GM06990 (cell line): ENCODE results near the gene TMEM229B.

Experiments
- DNase-seq: peaks from one replicate; pipeline ENCODE4 v3.0.0-alpha.2; 2011; ENCODE audit not compliant: insufficient read length; ENCODE audit errors: extremely low read depth
- H3K27me3 ChIP-seq: replicated peaks from 2 replicates; pipeline ENCODE4 v1.6.0; 2011; ENCODE audit warnings: low read length; ENCODE audit not compliant: control insufficient read depth, insufficient read depth
- H3K36me3 ChIP-seq: 2 replicates; pipeline ENCODE4 v1.5.1; 2011; ENCODE audit warnings: low read length; ENCODE audit not compliant: control insufficient read depth, insufficient read depth
- H3K4me3 ChIP-seq: replicated peaks from 2 replicates; pipeline ENCODE4 v1.5.1; 2011; ENCODE audit warnings: low read depth, mild to moderate bottlenecking, control low read depth, low read length
- CTCF ChIP-seq: IDR thresholded peaks from 2 replicates; pipeline ENCODE4 v1.5.1; 2011; ENCODE audit warnings: low read length, control low read depth, mild to moderate bottlenecking, inconsistent platforms; ENCODE audit not compliant: insufficient read depth, poor library complexity, severe bottlenecking

TMEM229B gene

GRCh38 chr14:67425608-67426007, 62.9 kb downstream of the TMEM229B start:
- DNase-seq: no peak
- H3K4me3 ChIP-seq: no peak overlapping the region
- no peaks in the 10 kb centered on the region for H3K36me3 ChIP-seq
- no peaks in the 10 kb centered on the region; the same call in none of the 2 replicates for H3K27me3 ChIP-seq
- no peak for TF ChIP-seq CTCF

GRCh38 chr14:67424539-67424938, 64.0 kb downstream of the TMEM229B start:
- Histone ChIP-seq H3K4me3 (no peak overlapping the region), H3K36me3 (no peaks in the 10 kb centered on the region)
- DNase-seq: no peak

GRCh38 chr14:67423424-67423823, 65.1 kb downstream of the TMEM229B start:
- TF ChIP-seq CTCF: no peak
- Histone ChIP-seq H3K4me3 (no peak overlapping the region), H3K27me3 (no peaks in the 10 kb centered on the region; the same call in none of the 2 replicates), H3K36me3 (no peaks in the 10 kb centered on the region)
- DNase-seq: no peak

More at GRCh38 chr14:67424539-67424938, 64.0 kb downstream of the TMEM229B start:
- TF ChIP-seq CTCF: no peak
- no peaks in the 10 kb centered on the region; the same call in none of the 2 replicates for H3K27me3 ChIP-seq

- no peak for TF ChIP-seq CTCF
Observed at GRCh38 chr14:67421356-67422224, 66.9 kb downstream of the TMEM229B start.

More at GRCh38 chr14:67421356-67422224, 66.9 kb downstream of the TMEM229B start:
- no peak for DNase-seq
- H3K27me3 ChIP-seq: no peaks in the 10 kb centered on the region; the same call in none of the 2 replicates
- no peaks in the 10 kb centered on the region for H3K36me3 ChIP-seq
- H3K4me3 ChIP-seq: no peak overlapping the region
